GM23338 (cell line): ENCODE results near the gene CCS.

ENCODE experiments used
- CREB1 ChIP-seq: fragments of 250-450 bp; sonication (Bioruptor Pico); IDR thresholded peaks from 2 replicates; pipeline ENCODE4 v1.5.0; 2020; ENCODE audit warnings: low read depth, mild to moderate bottlenecking, moderate library complexity
- ETS1 ChIP-seq: IDR thresholded peaks from 2 replicates; pipeline ENCODE4 v1.6.1; 2016; ENCODE audit warnings: antibody characterized with exemption
- EZH2 ChIP-seq: fragments of 200-600 bp; sonication (generic); IDR thresholded peaks from one replicate; pipeline ENCODE4 v1.8.0; 2017; ENCODE audit warnings: antibody characterized with exemption, mild to moderate bottlenecking, low read depth; ENCODE audit not compliant: unreplicated experiment
- EZH2phosphoT487 ChIP-seq: fragments of 200-600 bp; sonication (generic); IDR thresholded peaks from one replicate; pipeline ENCODE4 v1.8.1; 2018; ENCODE audit warnings: antibody characterized with exemption; ENCODE audit not compliant: unreplicated experiment
- JUNB ChIP-seq: IDR thresholded peaks from one replicate; pipeline ENCODE4 v1.6.1; 2016; ENCODE audit warnings: antibody characterized with exemption; ENCODE audit not compliant: unreplicated experiment
- POLR2AphosphoS5 ChIP-seq: IDR thresholded peaks from 2 replicates; pipeline ENCODE4 v1.6.1; 2016; ENCODE audit warnings: antibody characterized with exemption, low read depth
- ZNF114 ChIP-seq: fragments of 250-450 bp; sonication (Bioruptor Pico); IDR thresholded peaks from 2 replicates; pipeline ENCODE4 v1.5.0; 2020; ENCODE audit warnings: mild to moderate bottlenecking, moderate library complexity
- TF ChIP-seq, protein P1 (sequence below), 2 experiments: fragments of 200-600 bp in 1 of 2; sonication (generic) in 1 of 2; conservative IDR thresholded peaks; 2 replicates each; pipeline versions ENCODE4 v1.5.1 to v1.6.1; 2016 to 2017; ENCODE audit warnings: antibody characterized with exemption in 2 of 2, low read depth in 2 of 2, mild to moderate bottlenecking in 2 of 2, moderate library complexity in 1 of 2
- TF ChIP-seq, protein P2 (sequence below): IDR thresholded peaks from one replicate; pipeline ENCODE4 v1.6.1; 2018; ENCODE audit warnings: antibody characterized with exemption; ENCODE audit not compliant: unreplicated experiment

DNA sequence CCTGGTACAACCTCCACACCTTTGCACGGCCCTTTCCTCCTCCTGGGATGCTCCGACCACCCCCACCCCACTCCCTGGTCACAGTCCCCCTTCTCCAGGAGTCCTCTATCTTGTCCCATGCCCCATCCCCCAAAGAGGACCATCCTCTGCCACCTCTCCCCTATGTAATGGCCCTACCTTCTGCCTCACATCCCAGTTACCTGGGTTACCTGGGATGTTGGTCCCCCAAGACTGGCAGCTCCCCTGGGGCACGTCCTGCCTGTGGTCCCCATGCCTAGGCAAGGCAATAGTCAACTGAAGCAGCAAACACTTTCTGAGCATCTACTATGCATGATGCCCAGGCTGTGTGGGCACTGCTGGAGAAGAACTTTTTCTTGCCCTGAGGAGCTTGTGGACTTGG is 37.6 kb upstream of the CCS start:
- TF ChIP-seq, protein P1, sequence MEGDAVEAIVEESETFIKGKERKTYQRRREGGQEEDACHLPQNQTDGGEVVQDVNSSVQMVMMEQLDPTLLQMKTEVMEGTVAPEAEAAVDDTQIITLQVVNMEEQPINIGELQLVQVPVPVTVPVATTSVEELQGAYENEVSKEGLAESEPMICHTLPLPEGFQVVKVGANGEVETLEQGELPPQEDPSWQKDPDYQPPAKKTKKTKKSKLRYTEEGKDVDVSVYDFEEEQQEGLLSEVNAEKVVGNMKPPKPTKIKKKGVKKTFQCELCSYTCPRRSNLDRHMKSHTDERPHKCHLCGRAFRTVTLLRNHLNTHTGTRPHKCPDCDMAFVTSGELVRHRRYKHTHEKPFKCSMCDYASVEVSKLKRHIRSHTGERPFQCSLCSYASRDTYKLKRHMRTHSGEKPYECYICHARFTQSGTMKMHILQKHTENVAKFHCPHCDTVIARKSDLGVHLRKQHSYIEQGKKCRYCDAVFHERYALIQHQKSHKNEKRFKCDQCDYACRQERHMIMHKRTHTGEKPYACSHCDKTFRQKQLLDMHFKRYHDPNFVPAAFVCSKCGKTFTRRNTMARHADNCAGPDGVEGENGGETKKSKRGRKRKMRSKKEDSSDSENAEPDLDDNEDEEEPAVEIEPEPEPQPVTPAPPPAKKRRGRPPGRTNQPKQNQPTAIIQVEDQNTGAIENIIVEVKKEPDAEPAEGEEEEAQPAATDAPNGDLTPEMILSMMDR (conservative IDR thresholded peaks at IDR 0.05; ENCODE audit: low read depth in 2 of 2): no peak
- no peak for TF ChIP-seq JUNB
- TF ChIP-seq EZH2: no peak
- no peak for TF ChIP-seq EZH2phosphoT487
- TF ChIP-seq POLR2AphosphoS5: no peak
- TF ChIP-seq CREB1: no peak
- TF ChIP-seq, protein P2, sequence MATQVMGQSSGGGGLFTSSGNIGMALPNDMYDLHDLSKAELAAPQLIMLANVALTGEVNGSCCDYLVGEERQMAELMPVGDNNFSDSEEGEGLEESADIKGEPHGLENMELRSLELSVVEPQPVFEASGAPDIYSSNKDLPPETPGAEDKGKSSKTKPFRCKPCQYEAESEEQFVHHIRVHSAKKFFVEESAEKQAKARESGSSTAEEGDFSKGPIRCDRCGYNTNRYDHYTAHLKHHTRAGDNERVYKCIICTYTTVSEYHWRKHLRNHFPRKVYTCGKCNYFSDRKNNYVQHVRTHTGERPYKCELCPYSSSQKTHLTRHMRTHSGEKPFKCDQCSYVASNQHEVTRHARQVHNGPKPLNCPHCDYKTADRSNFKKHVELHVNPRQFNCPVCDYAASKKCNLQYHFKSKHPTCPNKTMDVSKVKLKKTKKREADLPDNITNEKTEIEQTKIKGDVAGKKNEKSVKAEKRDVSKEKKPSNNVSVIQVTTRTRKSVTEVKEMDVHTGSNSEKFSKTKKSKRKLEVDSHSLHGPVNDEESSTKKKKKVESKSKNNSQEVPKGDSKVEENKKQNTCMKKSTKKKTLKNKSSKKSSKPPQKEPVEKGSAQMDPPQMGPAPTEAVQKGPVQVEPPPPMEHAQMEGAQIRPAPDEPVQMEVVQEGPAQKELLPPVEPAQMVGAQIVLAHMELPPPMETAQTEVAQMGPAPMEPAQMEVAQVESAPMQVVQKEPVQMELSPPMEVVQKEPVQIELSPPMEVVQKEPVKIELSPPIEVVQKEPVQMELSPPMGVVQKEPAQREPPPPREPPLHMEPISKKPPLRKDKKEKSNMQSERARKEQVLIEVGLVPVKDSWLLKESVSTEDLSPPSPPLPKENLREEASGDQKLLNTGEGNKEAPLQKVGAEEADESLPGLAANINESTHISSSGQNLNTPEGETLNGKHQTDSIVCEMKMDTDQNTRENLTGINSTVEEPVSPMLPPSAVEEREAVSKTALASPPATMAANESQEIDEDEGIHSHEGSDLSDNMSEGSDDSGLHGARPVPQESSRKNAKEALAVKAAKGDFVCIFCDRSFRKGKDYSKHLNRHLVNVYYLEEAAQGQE: no peak
- no peak for TF ChIP-seq ETS1
- TF ChIP-seq ZNF114: no peak
